OCI-LY7 (cell line): ENCODE data around the gene APCDD1L. TPM values are rescaled to one million over a fixed set of nuclear protein-coding genes. Genes with fewer than 3 reads are reported as not detected.

Source experiments
- BruUV-seq: library from RNA; stranded (reverse); fragments of 400-500 nt; replicated peaks from 2 replicates; lab custom pipeline; 2021; lab: Mats Ljungman, UMichigan
- CTCF ChIA-PET: fragments of 300-600 bp; sonication (Branson Sonifier 250); formaldehyde crosslinking; loops from one replicate; lab custom pipeline; 2022; ENCODE audit warnings: antibody characterized with exemption; ENCODE audit not compliant: unreplicated experiment; lab: Charles Lee
- POLR2A ChIA-PET: fragments of 300-600 bp; sonication (Branson Sonifier 250); formaldehyde crosslinking; loops from one replicate; lab custom pipeline; 2022; ENCODE audit warnings: antibody characterized with exemption; lab: Charles Lee
- DNase-seq: peaks from one replicate; pipeline ENCODE4 v3.0.0-alpha.2; 2015; ENCODE audit warnings: low spot score
- H2AFZ ChIP-seq: fragments of 200-600 bp; sonication (generic), shearing (Covaris generic); 2 replicates; pipeline ENCODE4 v1.6.1; 2014; ENCODE audit warnings: mild to moderate bottlenecking, antibody characterized with exemption, low read length, moderate library complexity
- H3K27ac ChIP-seq: fragments of 200-600 bp; sonication (generic); 2 replicates; pipeline ENCODE4 v1.5.1; 2014; ENCODE audit warnings: mixed run types, low read depth, mild to moderate bottlenecking, moderate library complexity, low read length, inconsistent platforms; ENCODE audit not compliant: poor library complexity, severe bottlenecking
- H3K36me3 ChIP-seq: fragments of 200-600 bp; sonication (generic); 2 replicates; pipeline ENCODE4 v1.6.1; 2014; ENCODE audit warnings: mild to moderate bottlenecking, antibody characterized with exemption, low read length, moderate library complexity, mixed read lengths; ENCODE audit not compliant: insufficient read depth
- H3K4me1 ChIP-seq: fragments of 200-600 bp; sonication (generic); 2 replicates; pipeline ENCODE4 v1.5.1; 2014; ENCODE audit warnings: mild to moderate bottlenecking, low read length; ENCODE audit not compliant: insufficient read depth, poor library complexity, severe bottlenecking
- H3K4me2 ChIP-seq: fragments of 200-600 bp; sonication (generic); 2 replicates; pipeline ENCODE4 v1.6.1; 2014; ENCODE audit warnings: mild to moderate bottlenecking, low read length
- H3K4me3 ChIP-seq: fragments of 200-600 bp; sonication (generic); 2 replicates; pipeline ENCODE4 v1.5.1; 2014; ENCODE audit warnings: mild to moderate bottlenecking, low read depth, low read length; ENCODE audit not compliant: poor library complexity, severe bottlenecking
- H3K79me2 ChIP-seq: fragments of 200-600 bp; sonication (generic); 2 replicates; pipeline ENCODE4 v1.6.1; 2016; ENCODE audit warnings: low read depth, mild to moderate bottlenecking, low read length, moderate library complexity, mixed read lengths; ENCODE audit not compliant: insufficient read depth
- H3K9me2 ChIP-seq: fragments of 200-600 bp; sonication (generic); 2 replicates; pipeline ENCODE4 v1.6.1; 2016; ENCODE audit warnings: mild to moderate bottlenecking, low read length, mixed read lengths; ENCODE audit not compliant: insufficient read depth
- H3K9me3 ChIP-seq: fragments of 200-600 bp; sonication (generic); 2 replicates; pipeline ENCODE4 v1.6.1; 2014; ENCODE audit warnings: mild to moderate bottlenecking, mixed run types, low read length, mixed read lengths
- H4K20me1 ChIP-seq: fragments of 200-600 bp; sonication (generic); 2 replicates; pipeline ENCODE4 v1.6.1; 2014; ENCODE audit warnings: mild to moderate bottlenecking, antibody characterized with exemption, low read length, moderate library complexity, mixed read lengths; ENCODE audit not compliant: insufficient read depth
- CTCF ChIP-seq: fragments of 200-600 bp; sonication (generic); conservative IDR thresholded peaks from 2 replicates; pipeline ENCODE4 v1.5.1; 2014; ENCODE audit warnings: mild to moderate bottlenecking, antibody characterized with exemption, low read length, moderate library complexity, mixed read lengths
- EZH2phosphoT487 ChIP-seq: fragments of 200-600 bp; sonication (generic); IDR thresholded peaks from 2 replicates; pipeline ENCODE4 v1.6.1; 2018; ENCODE audit warnings: low read depth, borderline replicate concordance, mild to moderate bottlenecking, mixed run types, antibody characterized with exemption, low read length, moderate library complexity, mixed read lengths
- intact Hi-C: fragments of 100-400 bp; cut with micrococcal nuclease; formaldehyde crosslinking; loops from one replicate; pipeline ENCODE4 v1.10.0; 2022; ENCODE audit not compliant: unreplicated experiment
- total RNA-seq, 2 experiments: library from RNA; depleted of rRNA in 1 of 2; stranded (reverse); fragments of >200 nt in 1 of 2; shearing (Covaris generic) in 1 of 2; gene quantifications; 2 replicates each; pipeline ENCODE4 v1.2.3, GENCODE V29; 2014 to 2022

Gene APCDD1L
- total RNA-seq, 2 experiments from 2014 or later = not detected

GRCh38 chr20:58513580-58514285, 1.5 kb downstream of the APCDD1L start:
- no peak overlapping the region for H2AFZ ChIP-seq
- ChIA-PET POLR2A (interaction anchor here (0.5 kb wide), 1 partner anchor 117 kb away, joined by 3 read pairs; no protein-coding TSS in a partner anchor), CTCF (no interaction called here)
- no peak for DNase-seq
- no peaks in the 10 kb centered on the region for H3K79me2 ChIP-seq
- H3K36me3 ChIP-seq = no peaks in the 10 kb centered on the region
- H3K9me3 ChIP-seq = no peaks in the 10 kb centered on the region
- H3K27ac ChIP-seq = no peak overlapping the region
- H4K20me1 ChIP-seq = no peaks in the 10 kb centered on the region
- intact Hi-C loops = no loop called here
- BruUV-seq = no TSS peak
- H3K4me2 ChIP-seq = no peak overlapping the region
- TF ChIP-seq EZH2phosphoT487 (no peak), CTCF (no peak)
- H3K4me3 ChIP-seq = no peak overlapping the region
- H3K4me1 ChIP-seq = no peaks in the 10 kb centered on the region
- no peaks in the 10 kb centered on the region for H3K9me2 ChIP-seq

GRCh38 chr20:58512808-58513552, 2.2 kb downstream of the APCDD1L start:
- no peaks in the 10 kb centered on the region for H3K9me2 ChIP-seq
- no peak for TF ChIP-seq CTCF
- no peak for TF ChIP-seq EZH2phosphoT487
- CTCF ChIA-PET = no interaction called here
- no peak overlapping the region for H2AFZ ChIP-seq
- intact Hi-C loops = no loop called here
- no peaks in the 10 kb centered on the region for H3K79me2 ChIP-seq
- no peak overlapping the region for H3K4me3 ChIP-seq
- no peaks in the 10 kb centered on the region for H3K9me3 ChIP-seq
- POLR2A ChIA-PET = interaction anchor here (0.5 kb wide), 1 partner anchor 116 kb away, joined by 3 read pairs; no protein-coding TSS in a partner anchor
- H3K4me2 ChIP-seq = no peak overlapping the region
- H3K4me1 ChIP-seq = no peaks in the 10 kb centered on the region
- BruUV-seq = no TSS peak
- H3K36me3 ChIP-seq = no peaks in the 10 kb centered on the region
- DNase-seq = no peak
- H4K20me1 ChIP-seq = no peaks in the 10 kb centered on the region
- H3K27ac ChIP-seq = no peak overlapping the region
